AG08396 (cell line): ENCODE results near the gene CEBPB.
"Not testable (repeated sequence)": the region's sequence is repeated elsewhere in the genome, so short reads cannot be mapped to it uniquely, and the experiment has no call there.

ENCODE experiments used
- DNase-seq: peaks from one replicate; pipeline ENCODE4 v3.0.0; 2012; ENCODE audit warnings: low spot score, mixed read lengths

CEBPB gene

DNA sequence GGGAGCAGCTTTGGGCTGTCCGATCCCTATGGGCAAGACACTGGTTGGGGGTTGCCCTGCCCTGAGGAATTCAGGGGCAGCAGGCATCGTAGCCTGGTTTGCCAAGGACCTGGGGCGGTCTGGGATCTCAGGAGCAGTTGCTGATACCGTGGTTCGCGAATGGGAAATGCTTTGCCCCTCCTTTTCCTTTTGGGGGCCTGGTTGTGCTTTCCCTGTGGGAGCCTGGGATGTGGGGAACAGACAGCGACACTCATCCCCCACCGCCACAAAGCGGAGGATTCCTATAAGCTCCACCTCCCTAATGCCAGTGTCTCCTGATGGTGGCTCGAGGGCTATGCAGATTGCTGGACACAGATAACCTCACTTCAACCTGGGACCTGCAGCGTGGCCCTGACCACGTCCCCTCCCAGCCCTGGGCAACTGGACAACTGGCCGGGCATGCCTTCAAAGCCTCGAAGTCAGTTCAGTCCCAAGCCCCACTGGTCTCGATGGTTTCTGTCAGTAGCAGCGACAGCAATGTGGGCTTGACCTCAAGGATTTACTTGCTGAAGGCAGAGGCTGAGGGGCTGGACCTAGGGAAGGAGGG lies 3.3 kb downstream of the CEBPB start:
- DNase-seq = no peak

DNA sequence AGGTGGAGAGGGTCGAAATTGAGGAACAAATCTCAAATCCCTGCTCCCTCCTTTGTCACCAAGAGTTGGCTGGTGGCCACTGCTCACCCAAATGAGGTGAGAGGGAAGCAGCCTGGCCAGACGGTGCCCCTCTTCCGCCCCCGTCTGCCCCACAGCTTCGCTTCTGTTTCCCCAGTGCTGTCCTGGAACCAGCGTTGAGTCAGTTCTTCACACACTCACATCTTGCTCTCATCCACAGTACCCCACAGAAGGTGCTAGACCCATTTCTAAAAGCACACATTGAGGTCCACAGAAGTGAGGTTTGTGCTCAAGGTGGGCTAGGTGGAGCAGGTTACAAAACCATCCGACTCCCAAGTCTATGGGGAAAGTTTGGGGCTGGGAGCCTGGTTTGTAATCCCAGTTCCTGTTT lies 3.8 kb downstream of the CEBPB start:
- no peak for DNase-seq

DNA sequence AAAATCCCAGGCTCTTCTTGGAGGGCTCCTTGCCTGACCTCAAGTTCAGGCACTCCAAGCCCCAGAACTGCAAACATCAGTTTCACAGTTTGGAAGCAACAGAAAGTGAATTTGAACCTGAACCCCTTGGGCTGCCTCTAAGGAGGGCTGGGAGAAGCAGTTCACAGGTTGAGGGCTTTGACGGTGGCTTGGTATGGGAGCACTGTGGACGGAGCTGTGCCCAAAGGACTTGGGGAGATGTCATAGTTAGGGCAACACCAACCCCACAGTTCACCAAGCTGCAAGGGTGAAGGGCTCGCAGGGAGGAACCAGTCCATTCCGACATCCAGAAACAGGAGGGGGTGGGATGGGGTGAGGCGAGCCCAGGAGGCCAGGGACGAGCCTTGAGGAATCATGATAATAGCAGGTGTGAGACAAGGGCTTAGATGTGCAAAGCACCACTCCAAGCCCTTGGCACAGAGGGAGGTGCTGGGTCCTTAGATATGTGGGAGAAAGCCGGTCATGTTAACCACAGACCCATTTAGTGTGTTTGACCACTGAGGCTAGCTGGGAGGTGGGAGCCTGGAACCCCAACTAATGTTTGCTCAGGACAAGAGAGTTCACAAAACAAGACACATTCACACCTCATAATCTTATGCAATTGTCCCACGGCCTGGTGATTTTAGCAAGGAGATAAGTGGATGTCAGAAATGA lies 4.3 kb downstream of the CEBPB start:
- DNase-seq = no peak

DNA sequence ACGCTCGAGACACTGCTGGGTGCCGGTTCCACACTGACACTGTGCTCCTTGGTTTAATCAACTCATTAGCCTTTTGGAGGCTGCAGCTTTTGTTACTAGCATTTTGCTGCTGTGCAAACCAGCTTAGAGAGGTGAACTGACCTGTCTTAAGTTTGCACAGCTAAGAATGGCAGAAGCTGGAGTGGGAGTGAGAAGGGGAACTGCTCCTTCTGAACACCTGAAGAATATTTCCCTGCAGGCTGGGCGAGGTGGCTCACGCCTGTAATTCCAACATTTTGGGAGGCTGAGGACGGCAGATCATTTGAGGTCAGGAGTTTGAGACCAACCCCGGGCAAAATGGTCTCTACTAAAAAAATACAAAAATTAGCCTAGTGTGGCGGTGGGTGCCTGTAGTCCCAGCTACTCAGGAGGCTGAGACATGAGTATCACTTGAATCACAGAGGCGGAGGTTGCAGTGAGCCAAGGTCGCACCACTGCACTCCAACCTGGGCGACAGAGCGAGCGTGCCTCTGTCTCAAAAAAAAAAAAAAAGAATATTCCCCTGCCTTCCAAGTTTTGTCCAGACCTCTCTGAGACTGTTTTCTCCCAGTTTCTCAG lies 5.0 kb downstream of the CEBPB start:
- DNase-seq = no peak

DNA sequence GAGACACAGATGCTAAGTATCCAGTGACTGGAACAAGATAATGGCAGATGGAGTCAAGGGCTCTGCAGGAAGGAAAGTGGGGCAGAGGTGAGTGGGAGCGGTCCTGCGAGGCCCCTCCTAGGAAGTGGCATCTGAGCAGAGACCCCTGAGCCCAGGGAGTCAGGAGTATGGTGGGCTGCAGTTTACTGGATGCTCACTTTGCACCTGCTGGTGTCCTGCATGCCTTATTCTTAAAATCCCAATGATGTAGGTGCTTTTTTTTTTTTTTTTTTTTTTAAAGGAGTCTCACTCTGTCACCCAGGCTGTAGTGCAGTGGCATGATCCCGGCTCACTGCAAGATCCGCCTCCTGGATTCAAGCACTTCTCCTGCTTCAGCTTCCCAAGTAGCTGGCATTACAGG lies 5.6 kb downstream of the CEBPB start:
- no peak for DNase-seq

DNA sequence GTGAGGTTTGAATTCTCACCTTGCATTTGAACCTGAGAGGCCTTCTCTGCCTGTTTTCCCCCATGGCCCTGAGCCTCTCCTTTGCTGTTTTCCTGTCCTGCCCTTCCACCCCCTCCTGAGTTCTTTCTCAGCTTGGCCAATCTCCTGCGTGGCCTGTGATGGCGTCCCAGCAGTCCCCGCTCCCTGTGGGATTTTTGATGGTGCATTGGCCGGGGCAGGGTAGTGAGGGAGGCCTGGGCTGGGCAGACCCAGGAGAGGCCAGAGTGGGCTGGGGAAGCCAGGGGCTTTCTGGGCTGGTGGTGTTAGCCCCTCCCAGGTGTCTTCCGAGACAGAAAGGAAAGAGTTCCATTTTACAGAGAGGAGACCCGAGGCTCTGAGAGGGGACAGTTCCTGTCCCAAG lies 6.3 kb downstream of the CEBPB start:
- no peak for DNase-seq

DNA sequence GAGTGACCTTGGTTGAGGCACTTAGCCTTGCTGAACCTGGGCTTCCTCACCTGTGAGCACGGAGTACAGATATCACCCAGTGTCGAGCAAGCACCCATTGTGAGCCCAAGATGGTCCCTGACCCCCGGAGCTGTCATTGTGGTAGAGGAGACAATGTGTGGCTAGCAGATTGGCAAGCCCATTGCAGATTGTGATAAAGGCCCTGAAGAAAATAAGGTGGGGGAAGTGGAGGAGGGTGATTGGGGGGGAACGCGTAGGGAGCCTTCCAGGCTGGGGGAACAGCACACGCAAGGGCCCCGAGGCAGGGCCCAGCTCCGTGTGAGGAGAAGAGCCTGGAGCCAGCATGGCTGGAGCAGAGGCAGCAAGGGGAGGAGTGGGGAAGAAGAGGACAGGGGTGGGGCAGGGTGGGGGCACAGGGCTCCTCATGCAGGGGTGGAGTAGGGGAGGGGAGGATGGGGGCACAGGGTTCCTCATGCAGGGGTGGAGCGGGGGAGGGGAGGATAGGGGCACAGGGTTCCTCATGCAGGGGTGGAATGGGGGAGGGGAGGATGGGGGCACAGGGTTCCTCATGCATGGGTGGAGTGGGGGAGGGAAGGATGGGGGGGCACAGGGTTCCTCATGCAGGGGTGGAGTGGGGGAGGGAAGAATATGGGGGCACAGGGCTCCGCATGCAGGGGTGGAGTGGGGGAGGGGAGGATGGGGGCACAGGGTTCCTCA lies 7.0 kb downstream of the CEBPB start:
- no peak for DNase-seq

DNA sequence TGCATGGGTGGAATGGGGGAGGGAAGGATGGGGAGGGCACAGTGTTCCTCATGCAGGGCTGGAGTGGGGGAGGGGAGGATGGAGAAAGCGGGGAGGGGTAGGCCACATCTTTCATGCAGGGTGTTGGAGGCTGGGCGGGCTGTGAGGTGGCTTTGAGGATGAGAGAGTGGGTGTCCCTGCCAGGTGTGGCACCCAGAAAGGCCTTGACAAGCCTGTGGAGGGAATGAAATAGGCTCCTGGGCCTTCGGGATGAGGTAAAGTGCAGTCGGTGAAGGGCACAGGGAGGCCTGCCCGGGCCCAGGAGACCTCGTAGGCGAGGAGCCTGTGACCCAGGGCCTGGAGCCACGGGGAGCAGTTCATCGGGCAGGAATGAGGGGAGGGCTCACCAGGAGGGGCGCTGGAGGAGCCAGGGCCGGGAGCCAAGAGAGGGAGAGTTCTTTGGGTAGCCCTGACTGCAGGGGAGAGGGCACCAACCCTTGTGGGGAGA lies 7.6 kb downstream of the CEBPB start:
- DNase-seq = no peak

DNA sequence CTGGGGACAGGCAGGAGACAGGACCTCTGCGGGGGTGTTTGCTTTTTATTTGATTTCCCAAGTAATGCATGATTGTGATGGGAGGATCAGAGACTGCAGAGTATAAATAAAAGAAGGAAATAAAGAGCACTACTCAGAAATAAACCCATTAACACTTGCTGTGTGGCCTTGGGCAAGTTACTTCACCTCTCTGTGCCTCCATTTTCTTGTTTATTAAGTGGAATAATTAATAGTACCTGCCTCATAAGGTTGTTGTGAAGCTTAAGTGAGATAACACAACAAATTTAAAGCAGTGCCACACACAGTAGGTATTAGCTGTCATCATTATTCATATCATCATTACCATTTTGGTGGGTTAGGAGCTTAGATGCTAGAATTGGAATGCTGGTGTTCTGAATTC lies 8.1 kb downstream of the CEBPB start:
- DNase-seq = no peak

DNA sequence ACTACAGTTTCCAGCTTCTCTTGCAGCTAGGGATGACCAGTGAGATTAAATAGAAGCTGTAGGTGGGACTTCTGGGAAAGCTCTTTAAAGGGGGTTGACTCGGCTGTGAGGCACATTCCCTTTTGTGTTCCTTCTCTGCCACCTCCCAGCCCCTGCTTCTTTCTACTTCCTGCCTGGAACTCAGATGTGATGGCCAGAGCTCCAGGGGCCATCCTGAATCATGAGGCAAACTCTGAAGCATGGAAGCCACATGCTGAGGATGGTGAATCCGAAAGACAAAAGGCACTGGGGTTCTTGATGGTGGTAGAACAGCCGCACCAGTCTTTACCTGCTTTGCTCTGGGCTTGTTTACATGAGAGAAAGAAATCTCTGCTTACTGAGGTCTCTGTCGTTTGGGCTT lies 9.1 kb downstream of the CEBPB start:
- DNase-seq = no peak

DNA sequence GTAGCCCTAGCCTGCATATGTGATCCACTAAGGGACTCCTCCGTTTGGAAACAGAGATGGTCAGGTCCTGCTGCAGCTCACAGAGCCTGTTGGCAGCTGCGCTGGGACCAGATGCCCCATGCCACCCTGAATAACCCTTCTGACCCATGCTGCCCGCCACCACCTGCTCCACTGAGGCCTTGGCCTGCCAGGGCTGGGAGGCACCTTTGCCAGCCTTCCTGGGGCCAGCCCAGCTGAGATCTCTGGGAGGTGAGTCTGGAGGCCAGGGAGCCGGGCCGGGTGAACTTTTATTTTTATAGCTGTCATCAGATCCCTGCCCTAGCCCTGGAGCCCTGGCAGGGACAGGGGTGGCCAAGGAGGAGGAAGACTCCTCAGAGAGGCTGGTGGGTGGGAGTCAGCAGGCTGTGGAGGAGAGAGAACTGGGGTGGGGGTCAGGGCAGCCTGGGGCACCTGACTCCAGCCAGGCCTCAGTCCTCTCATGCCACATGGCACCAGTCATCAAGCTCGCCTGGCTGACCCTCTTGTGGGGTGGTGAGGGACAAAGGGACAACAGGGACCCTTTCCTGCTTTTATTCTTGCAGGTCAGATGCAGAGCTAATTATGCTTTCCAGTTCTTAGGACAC lies 10.0 kb downstream of the CEBPB start:
- no peak for DNase-seq

DNA sequence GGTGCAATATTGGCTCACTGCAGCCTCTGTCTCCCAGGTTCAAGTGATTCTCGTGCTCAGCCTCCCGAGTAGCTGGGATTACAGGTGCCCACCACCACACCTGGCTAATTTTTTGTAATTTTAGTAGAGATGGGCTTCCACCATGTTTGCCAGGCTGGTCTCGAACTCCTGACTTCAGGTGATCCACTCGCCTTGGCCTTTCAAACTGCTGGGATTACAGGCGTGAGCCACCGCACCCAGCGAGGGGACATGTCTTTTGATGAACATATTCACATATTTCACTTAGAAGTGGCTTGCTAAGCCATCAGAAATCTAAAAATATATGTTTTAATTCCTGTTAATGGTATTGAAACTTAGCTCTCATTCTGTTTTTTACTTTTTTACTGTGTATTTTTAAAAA lies 11.1 kb downstream of the CEBPB start:
- not testable (repeated sequence) for DNase-seq

DNA sequence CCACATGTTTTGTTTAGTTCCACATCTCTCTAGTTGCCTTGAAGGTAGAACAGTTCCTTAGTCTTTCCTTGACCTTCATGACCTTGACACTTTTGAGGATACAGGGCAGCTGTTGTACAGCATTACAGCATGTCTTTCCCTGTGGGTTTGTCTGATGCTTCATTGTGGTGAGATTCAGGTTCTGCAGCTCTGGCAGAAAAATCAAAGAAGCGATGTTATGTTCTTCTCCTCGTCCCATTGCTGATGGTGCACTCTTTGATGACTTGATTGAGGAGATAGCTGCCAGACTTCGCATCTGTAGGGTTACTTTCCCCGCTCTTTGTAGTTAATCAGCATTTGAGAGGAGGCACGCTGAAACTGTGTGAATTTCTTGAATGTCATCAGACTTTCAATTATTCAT lies 12.0 kb downstream of the CEBPB start:
- DNase-seq = no peak

DNA sequence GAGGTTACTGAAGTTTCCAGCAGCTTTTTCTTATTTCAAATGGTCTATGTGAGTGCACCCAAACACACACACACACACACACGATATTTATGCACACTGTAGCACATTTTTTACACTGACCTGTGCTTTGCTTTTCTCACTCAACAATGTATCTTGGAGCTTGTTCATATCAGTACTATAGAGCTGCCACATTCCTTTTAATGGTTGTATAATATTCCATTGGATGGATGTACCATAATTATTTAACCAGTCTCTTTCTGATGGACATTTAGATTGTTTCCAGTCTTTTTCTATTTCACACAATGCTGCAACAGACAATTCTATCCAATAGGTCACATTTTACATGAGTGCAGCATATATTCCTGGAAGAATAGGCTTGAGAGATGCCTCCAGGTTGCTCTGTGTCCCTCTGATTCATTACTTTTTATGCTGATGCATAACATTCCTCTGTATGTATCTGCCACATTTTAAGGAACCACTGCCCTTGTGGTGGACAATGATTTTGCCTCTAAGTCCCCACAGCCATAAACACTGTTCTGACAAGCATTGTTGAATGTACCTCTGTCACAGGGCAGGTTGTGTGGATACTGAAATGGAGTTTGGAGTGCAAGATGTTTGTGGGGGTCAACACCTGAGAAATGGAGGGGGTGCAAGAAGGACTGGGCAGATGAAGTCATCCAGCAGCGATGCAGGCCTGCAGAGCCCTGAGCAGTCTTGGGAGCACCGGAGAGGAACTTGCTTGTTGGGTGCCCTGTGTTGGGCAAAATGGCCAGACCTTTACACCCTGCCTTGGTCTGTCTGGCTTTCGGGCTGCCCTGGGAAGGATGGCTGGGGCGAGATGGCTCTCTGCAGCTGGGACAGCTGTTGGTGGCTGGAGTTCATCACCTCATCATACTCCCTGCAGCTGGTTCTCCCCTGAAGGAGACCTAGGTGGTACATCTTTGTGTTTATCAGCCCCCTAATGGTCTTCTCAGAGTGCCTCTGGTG lies 13.6 kb downstream of the CEBPB start:
- no peak for DNase-seq

DNA sequence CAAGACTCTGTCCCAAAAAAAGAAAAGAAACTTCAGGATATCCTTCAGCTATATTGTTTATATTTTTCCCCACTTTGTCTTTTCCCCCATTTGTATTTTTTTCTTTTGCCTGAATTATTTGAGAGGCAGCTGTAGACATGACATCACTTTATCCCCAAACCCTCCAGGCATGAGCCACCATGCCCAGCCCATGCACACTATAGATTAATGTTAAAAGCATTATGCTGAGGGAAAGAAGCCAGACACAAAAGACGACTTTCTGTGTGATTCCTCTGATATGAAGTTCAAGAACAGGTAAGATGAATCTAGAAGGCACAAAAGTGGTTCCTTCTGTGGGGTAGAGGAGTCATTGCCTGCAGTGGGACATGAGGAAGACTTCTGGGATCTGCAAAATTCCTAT lies 16.4 kb downstream of the CEBPB start:
- DNase-seq = no peak

DNA sequence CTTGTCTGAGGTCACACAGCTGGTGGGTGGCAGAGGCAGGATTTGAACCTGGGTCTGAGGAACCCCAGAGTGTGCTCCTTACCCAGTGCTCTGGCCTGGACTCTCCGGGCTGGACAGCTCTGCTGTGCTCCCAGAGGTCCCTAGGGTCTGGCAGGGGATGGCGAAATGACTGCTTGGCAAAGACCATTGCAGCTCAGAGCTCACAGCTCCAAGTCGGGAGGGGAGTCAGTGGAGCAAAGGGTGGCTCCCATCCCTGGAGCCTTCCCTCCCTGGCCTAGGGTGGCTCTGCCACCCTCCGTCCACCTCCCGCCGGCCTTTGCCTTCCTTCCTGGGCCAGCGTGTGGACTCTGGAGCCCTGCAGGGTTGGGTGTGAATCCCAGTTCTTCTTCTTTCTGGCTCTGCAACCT lies 17.5 kb downstream of the CEBPB start:
- no peak for DNase-seq

DNA sequence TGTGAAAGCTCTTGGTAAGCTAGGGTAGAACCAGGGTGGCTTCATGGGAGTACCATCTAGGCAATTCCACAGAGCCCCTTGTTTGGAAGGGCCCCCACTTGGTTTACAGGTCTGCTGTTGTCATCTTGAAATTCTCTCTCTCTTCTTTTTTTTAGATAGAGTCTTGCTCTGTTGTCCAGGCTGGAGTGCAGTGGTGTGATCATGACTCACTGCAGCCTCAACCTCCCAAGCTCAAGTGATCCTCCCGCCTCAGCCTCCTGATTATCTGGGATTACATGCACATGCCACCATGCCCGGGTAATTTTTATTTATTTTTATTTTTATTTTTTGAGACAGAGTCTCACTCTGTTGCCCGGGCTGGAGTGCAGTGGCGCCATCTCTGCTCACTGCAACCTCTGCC lies 18.2 kb downstream of the CEBPB start:
- DNase-seq = not testable (repeated sequence)

DNA sequence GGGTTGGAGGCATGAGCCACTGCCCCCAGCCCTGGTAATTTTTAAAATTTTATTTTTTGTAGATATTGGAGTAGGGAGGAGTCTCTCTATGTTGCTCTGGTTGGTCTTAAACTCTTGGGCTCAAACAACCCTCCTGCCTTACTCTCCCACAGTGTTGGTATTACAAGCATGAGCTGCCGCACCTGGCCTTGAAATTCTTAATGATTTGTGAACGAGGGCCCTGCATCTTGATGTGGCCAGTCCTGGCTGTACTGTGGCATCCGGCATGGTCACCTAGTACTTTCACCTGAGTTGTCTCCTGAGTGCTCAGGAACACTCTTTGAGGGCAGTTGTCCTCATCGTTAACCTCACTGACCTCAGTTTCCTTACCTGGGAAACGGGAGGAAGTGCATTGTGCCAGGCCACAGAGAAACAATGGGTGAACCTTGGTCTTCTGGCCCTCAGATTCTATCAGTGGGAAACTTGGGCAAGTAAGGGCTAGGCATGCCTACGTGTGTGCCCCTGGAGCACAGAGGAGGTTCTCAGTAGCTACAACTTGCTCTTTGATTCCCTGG lies 19.5 kb downstream of the CEBPB start:
- no peak for DNase-seq

DNA sequence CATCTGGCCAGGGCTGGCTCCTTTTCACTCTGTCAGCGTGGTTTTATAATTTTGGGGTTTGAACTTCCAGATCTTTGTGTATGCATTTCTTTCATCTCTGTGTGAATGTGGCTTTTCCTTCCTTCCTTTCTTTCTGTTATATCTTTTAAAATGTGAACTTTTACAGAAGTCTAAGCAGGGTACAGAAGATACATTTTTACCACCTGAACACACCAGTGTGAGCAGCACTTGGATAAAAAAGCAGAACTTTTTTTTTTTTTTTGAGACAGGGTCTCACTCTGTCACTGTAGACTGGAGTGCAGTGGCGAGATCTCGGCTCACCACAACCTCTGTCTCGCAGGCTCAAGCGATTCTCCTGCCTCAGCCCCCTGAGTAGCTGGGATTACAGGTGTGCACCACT lies 20.5 kb downstream of the CEBPB start:
- no peak for DNase-seq

DNA sequence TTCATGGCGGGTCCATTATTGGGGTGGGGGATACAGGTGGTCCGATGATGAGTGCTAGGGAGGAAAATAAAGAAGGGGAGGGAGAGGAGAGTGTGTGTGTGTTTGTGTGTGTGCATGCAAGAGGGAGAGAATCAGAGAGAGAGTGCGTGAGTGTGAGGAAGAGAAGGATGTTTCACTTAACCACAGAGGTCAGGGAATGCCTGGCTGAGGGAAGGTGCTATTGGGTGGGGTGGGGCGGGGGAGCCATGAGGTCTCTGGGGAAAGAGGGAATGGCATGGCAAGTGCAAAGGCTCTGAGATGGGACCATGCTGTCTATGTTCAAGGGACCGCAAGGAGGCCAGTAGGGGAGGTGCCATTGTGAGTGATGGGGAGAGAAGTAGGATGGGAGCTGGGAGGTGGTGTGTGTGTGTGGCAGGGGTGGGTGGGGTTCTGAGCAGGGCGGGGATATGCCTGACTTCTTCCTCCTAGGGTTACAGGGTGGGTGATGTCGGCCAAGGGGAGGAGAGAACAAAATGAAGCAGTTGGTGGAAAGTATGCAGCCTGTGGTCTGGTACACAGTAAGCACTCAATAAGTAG lies 23.0 kb downstream of the CEBPB start:
- no peak for DNase-seq
